ENCODE measurements around the gene TIMM10. TPM values are rescaled to one million over a fixed set of nuclear protein-coding genes. Genes with fewer than 3 reads are reported as not detected.

The TIMM10 gene
- total RNA-seq, 2 experiments from 2014 or later, result 75.2 to 84.2 TPM

DNA sequence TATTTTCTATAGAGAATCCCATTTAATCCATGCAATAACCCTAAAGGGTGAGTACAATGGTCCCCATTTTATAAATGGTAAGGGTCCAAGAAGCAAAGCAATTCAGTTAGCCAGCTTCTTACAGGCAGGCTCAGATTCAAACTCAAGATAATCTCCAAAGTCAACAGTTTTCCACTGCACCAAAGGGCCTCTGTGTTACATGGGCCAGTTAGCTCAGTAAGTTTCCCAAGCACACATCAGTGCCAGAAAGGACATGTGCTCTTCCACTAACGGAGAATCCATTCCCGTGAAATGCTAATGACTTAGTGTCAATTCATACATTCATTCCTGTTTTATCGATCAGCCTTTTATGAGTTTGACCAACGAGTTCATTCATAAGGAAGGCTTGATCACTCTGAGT, 26.0 kb downstream of the TIMM10 start:
- no peak for ATAC-seq
- Mint-ChIP-seq H3K27me3 (no peaks in the 10 kb centered on the region), H3K36me3 (ENCODE audit: low read depth) (peaks cover 17% of the 10 kb centered on the region), H3K27ac (no peak overlapping the region), H3K4me1 (ENCODE audit: low read depth) (peaks cover 3% of the 10 kb centered on the region), H3K4me3 (no peak overlapping the region), H3K9me3 (no peaks in the 10 kb centered on the region)
- POLR2A ChIA-PET, result interaction anchor here (3.1 kb wide), 1 partner anchor 10 kb away, joined by 25 read pairs; the partner anchor contains the start of gene SLC43A1
- DNase-seq, result no peak
- CTCF ChIA-PET, result interaction anchor here (0.7 to 6.3 kb wide), 4 partner anchors 12 to 46 kb away, joined by 3 to 93 read pairs (median 24); no protein-coding TSS in a partner anchor
- TF ChIP-seq, protein P1, sequence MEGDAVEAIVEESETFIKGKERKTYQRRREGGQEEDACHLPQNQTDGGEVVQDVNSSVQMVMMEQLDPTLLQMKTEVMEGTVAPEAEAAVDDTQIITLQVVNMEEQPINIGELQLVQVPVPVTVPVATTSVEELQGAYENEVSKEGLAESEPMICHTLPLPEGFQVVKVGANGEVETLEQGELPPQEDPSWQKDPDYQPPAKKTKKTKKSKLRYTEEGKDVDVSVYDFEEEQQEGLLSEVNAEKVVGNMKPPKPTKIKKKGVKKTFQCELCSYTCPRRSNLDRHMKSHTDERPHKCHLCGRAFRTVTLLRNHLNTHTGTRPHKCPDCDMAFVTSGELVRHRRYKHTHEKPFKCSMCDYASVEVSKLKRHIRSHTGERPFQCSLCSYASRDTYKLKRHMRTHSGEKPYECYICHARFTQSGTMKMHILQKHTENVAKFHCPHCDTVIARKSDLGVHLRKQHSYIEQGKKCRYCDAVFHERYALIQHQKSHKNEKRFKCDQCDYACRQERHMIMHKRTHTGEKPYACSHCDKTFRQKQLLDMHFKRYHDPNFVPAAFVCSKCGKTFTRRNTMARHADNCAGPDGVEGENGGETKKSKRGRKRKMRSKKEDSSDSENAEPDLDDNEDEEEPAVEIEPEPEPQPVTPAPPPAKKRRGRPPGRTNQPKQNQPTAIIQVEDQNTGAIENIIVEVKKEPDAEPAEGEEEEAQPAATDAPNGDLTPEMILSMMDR (IDR thresholded peaks at IDR 0.05), result no peak
- intact Hi-C loops (cut with micrococcal nuclease), result no loop called here

DNA sequence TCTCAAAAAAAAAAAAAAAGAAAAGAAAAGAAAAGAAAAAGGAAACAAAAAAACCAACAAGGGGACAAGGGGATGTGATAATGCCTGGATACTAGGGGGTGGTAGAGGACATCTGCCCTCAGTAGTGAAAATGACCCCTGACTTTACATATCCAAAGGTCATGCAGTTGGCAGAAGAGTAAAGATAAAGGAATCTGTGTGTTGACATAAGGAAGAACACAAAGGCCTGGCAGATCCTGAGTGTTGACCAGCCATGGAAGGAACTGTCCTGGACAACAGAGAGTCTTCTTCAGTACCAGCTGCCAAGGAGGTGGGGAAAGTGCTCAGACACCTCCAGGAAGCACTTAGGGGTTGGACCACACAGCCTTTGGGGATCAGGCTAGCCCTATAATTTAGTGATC, 27.7 kb downstream of the TIMM10 start:
- intact Hi-C loops (cut with micrococcal nuclease), result no loop called here
- no peaks in the 10 kb centered on the region for H3K27me3 Mint-ChIP-seq
- CTCF ChIA-PET, result interaction anchor here (1.0 to 4.7 kb wide), 8 partner anchors 9 to 45 kb away, joined by 3 to 28 read pairs (median 6); partner anchors contain the start of gene SLC43A1
- DNase-seq (no peak), ATAC-seq (no peak)
- peaks cover 3% of the 10 kb centered on the region for H3K4me1 Mint-ChIP-seq (ENCODE audit: low read depth)
- H3K27ac Mint-ChIP-seq, result no peak overlapping the region
- TF ChIP-seq, protein P1 (IDR thresholded peaks at IDR 0.05), result no peak
- H3K36me3 Mint-ChIP-seq (ENCODE audit: low read depth), result peaks cover 23% of the 10 kb centered on the region
- POLR2A ChIA-PET, result interaction anchor here (1.0 kb wide), 1 partner anchor 10 kb away, joined by 3 read pairs; no protein-coding TSS in a partner anchor
- no peaks in the 10 kb centered on the region for H3K9me3 Mint-ChIP-seq
- no peak overlapping the region for H3K4me3 Mint-ChIP-seq

DNA sequence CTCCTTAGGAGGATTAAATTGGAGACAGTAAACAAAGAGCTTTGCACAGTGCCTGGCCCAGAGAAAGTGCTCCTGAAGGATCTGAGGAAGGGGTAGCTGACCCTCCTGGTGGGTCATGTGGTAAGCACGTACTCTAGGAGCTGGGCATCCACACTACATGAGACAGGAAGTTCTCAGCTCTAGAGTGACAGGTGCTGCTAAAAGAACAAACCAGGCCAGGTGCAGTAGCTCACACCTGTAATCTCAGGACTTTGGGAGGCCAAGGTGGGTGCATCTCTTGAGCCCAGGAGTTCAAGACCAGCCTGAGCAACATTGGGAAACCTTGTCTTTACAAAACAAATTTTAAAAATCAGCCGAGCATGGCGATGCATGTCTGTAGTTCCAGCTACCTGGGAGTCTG, 28.2 kb downstream of the TIMM10 start:
- ATAC-seq (no peak), DNase-seq (no peak)
- POLR2A ChIA-PET, result interaction anchor here (0.8 to 1.3 kb wide), 5 partner anchors 9 to 28 kb away, joined by 3 to 4 read pairs (median 3); partner anchors contain the start of genes SLC43A1 and TIMM10
- H3K9me3 Mint-ChIP-seq, result no peaks in the 10 kb centered on the region
- H3K27ac Mint-ChIP-seq, result no peak overlapping the region
- intact Hi-C loops (cut with micrococcal nuclease), result no loop called here
- peaks cover 3% of the 10 kb centered on the region for H3K4me1 Mint-ChIP-seq (ENCODE audit: low read depth)
- H3K27me3 Mint-ChIP-seq, result no peaks in the 10 kb centered on the region
- TF ChIP-seq, protein P1 (IDR thresholded peaks at IDR 0.05), result no peak
- H3K36me3 Mint-ChIP-seq (ENCODE audit: low read depth), result peaks cover 23% of the 10 kb centered on the region
- CTCF ChIA-PET, result interaction anchor here (0.9 to 4.7 kb wide), 11 partner anchors 9 to 45 kb away, joined by 3 to 28 read pairs (median 5); partner anchors contain the start of gene SLC43A1
- H3K4me3 Mint-ChIP-seq, result no peak overlapping the region

DNA sequence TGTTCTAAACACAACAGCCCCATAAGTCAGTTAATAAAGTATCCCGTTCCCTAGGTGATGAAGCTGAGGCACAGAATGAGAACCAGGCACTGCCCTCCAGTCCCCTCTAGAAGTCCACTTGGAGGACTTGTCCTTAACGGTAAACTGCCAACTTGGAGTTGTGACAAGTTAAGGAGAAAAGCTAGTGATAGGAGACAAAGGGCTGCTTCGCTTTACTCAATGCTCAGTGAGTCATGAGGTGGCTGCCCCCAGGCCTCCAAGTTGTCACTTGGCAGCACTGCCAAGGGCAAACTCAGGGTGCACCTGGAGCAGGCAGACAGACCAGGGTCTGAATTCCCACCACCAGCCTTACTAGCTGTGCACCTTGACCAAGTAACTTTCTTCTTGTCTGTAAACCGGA, 28.6 kb downstream of the TIMM10 start:
- H3K27me3 Mint-ChIP-seq, result no peaks in the 10 kb centered on the region
- H3K9me3 Mint-ChIP-seq, result no peaks in the 10 kb centered on the region
- TF ChIP-seq, protein P1 (IDR thresholded peaks at IDR 0.05), result no peak
- H3K4me3 Mint-ChIP-seq, result no peak overlapping the region
- no peak for DNase-seq
- ATAC-seq, result no peak
- no peak overlapping the region for H3K27ac Mint-ChIP-seq
- ChIA-PET CTCF (interaction anchor here (0.9 to 4.7 kb wide), 12 partner anchors 9 to 156 kb away, joined by 3 to 28 read pairs (median 5); partner anchors contain the start of gene SLC43A1), POLR2A (interaction anchor here (0.8 to 1.3 kb wide), 5 partner anchors 9 to 29 kb away, joined by 3 to 4 read pairs (median 3); partner anchors contain the start of genes SLC43A1 and TIMM10)
- H3K4me1 Mint-ChIP-seq (ENCODE audit: low read depth), result peaks cover 3% of the 10 kb centered on the region
- peaks cover 24% of the 10 kb centered on the region for H3K36me3 Mint-ChIP-seq (ENCODE audit: low read depth)
- intact Hi-C loops (cut with micrococcal nuclease), result no loop called here

DNA sequence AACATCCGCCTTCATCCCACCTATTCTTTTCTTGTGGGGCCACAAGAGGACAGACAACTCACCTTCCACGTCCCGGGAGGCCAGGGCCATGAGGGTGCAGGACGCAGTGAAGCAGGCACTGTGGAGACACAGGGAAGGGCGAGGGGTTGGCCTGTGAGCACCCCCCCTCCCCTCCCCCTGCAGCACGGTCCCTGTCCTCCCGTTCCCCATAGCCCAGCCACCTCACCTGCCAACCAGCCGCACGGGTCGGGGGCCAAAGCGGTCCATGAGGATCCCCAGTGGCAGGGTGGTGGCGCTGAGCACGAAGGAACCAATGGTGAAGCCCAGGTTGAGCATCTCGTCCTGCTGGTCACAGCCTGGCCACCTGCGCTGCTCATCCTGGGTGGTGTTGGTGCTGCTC, 29.6 kb downstream of the TIMM10 start:
- ChIA-PET POLR2A (interaction anchor here (0.7 to 1.3 kb wide), 2 partner anchors 30 to 53 kb away, joined by 3 read pairs; partner anchors contain the start of gene TIMM10), CTCF (interaction anchor here (1.2 to 4.7 kb wide), 6 partner anchors 8 to 155 kb away, joined by 3 to 28 read pairs (median 10); no protein-coding TSS in a partner anchor)
- TF ChIP-seq, protein P1 (IDR thresholded peaks at IDR 0.05), result no peak
- DNase-seq, result no peak
- no peak overlapping the region for H3K4me3 Mint-ChIP-seq
- no peak for ATAC-seq
- intact Hi-C loops (cut with micrococcal nuclease), result no loop called here
- H3K4me1 Mint-ChIP-seq (ENCODE audit: low read depth), result peaks cover 3% of the 10 kb centered on the region
- no peak overlapping the region for H3K27ac Mint-ChIP-seq
- no peaks in the 10 kb centered on the region for H3K9me3 Mint-ChIP-seq
- peaks cover 26% of the 10 kb centered on the region for H3K36me3 Mint-ChIP-seq (ENCODE audit: low read depth)
- H3K27me3 Mint-ChIP-seq, result no peaks in the 10 kb centered on the region
